ENCODE measurements around the gene CARNS1. TPM values are rescaled to one million over a fixed set of nuclear protein-coding genes. Genes with fewer than 3 reads are reported as not detected.

The CARNS1 gene
- total and polyA plus RNA-seq, 2 donors (not counting 1 experiment from before 2014, with no cell fraction given) = 0.05 to 0.17 TPM

GRCh38 chr11:67449116-67449844 is 33.8 kb downstream of the CARNS1 start:
- no peaks in the 10 kb centered on the region for H3K79me2 ChIP-seq (ENCODE audit: control insufficient read depth, insufficient read depth, low read length)
- no peak for TF ChIP-seq EZH2 (IDR thresholded peaks at IDR 0.05; ENCODE audit: low read length, missing control alignments)
- no peak for TF ChIP-seq CTCF (conservative IDR thresholded peaks at IDR 0.05 in 1 of 2, IDR thresholded peaks at IDR 0.05 in 1 of 2; ENCODE audit: low read depth in 1 of 2, low read length in 2 of 2)
- H3K27ac ChIP-seq (ENCODE audit: insufficient read depth, low read length) = no peak overlapping the region
- no peaks in the 10 kb centered on the region for H3K27me3 ChIP-seq (ENCODE audit: control insufficient read depth, insufficient read depth, low read length)
- H3K4me2 ChIP-seq (ENCODE audit: extremely low read depth, insufficient read depth, low read length) = no peak overlapping the region
- no peaks in the 10 kb centered on the region for H3K4me1 ChIP-seq (ENCODE audit: control insufficient read depth, extremely low read depth, insufficient read depth, low read length)
- no peaks in the 10 kb centered on the region for H3K36me3 ChIP-seq (ENCODE audit: control insufficient read depth, insufficient read depth, low read length)
- no peaks in the 10 kb centered on the region for H4K20me1 ChIP-seq (ENCODE audit: control insufficient read depth, extremely low read depth, insufficient read depth, low read length)
- H3K9me3 ChIP-seq (ENCODE audit: control insufficient read depth, insufficient read depth, low read depth, low read length) = no peaks in the 10 kb centered on the region
- H3K9ac ChIP-seq (ENCODE audit: insufficient read depth, low read length) = no peak overlapping the region
- H3K4me3 ChIP-seq (replicated peaks in 1 of 4; ENCODE audit: control extremely low read depth in 1 of 4, insufficient read depth in 1 of 4, low read depth in 3 of 4, low read length in 4 of 4) = no peak overlapping the region
- DNase-seq (ENCODE audit: low read depth in 2 of 2) = no peak
- H2AFZ ChIP-seq (ENCODE audit: low read length) = no peak overlapping the region

- no peaks in the 10 kb centered on the region for H3K36me3 ChIP-seq (ENCODE audit: control insufficient read depth, insufficient read depth, low read length)
- H2AFZ ChIP-seq (ENCODE audit: low read length) = no peak overlapping the region
- no peak overlapping the region for H3K4me2 ChIP-seq (ENCODE audit: extremely low read depth, insufficient read depth, low read length)
- DNase-seq (ENCODE audit: low read depth in 2 of 2) = no peak
- H3K27me3 ChIP-seq (ENCODE audit: control insufficient read depth, insufficient read depth, low read length) = peaks cover 2% of the 10 kb centered on the region
- H3K4me3 ChIP-seq (replicated peaks in 1 of 4; ENCODE audit: control extremely low read depth in 1 of 4, insufficient read depth in 1 of 4, low read depth in 3 of 4, low read length in 4 of 4) = no peak overlapping the region
- TF ChIP-seq CTCF (conservative IDR thresholded peaks at IDR 0.05 in 1 of 2, IDR thresholded peaks at IDR 0.05 in 1 of 2; ENCODE audit: low read depth in 1 of 2, low read length in 2 of 2) (no peak), EZH2 (IDR thresholded peaks at IDR 0.05; ENCODE audit: low read length, missing control alignments) (no peak)
- no peak overlapping the region for H3K27ac ChIP-seq (ENCODE audit: insufficient read depth, low read length)
- H3K79me2 ChIP-seq (ENCODE audit: control insufficient read depth, insufficient read depth, low read length) = no peaks in the 10 kb centered on the region
- H3K9me3 ChIP-seq (ENCODE audit: control insufficient read depth, insufficient read depth, low read depth, low read length) = no peaks in the 10 kb centered on the region
- H3K9ac ChIP-seq (ENCODE audit: insufficient read depth, low read length) = no peak overlapping the region
- H4K20me1 ChIP-seq (ENCODE audit: control insufficient read depth, extremely low read depth, insufficient read depth, low read length) = no peaks in the 10 kb centered on the region
- H3K4me1 ChIP-seq (ENCODE audit: control insufficient read depth, extremely low read depth, insufficient read depth, low read length) = no peaks in the 10 kb centered on the region
Observed at GRCh38 chr11:67450796-67451657, 35.5 kb downstream of the CARNS1 start.

- H3K27me3 ChIP-seq (ENCODE audit: control insufficient read depth, insufficient read depth, low read length) = peaks cover 3% of the 10 kb centered on the region
- no peak overlapping the region for H3K27ac ChIP-seq (ENCODE audit: insufficient read depth, low read length)
- no peaks in the 10 kb centered on the region for H4K20me1 ChIP-seq (ENCODE audit: control insufficient read depth, extremely low read depth, insufficient read depth, low read length)
- H3K4me2 ChIP-seq (ENCODE audit: extremely low read depth, insufficient read depth, low read length) = no peak overlapping the region
- H3K4me1 ChIP-seq (ENCODE audit: control insufficient read depth, extremely low read depth, insufficient read depth, low read length) = no peaks in the 10 kb centered on the region
- no peak for DNase-seq (ENCODE audit: low read depth in 2 of 2)
- H2AFZ ChIP-seq (ENCODE audit: low read length) = no peak overlapping the region
- no peaks in the 10 kb centered on the region for H3K36me3 ChIP-seq (ENCODE audit: control insufficient read depth, insufficient read depth, low read length)
- H3K4me3 ChIP-seq (replicated peaks in 1 of 4; ENCODE audit: control extremely low read depth in 1 of 4, insufficient read depth in 1 of 4, low read depth in 3 of 4, low read length in 4 of 4) = no peak overlapping the region
- TF ChIP-seq CTCF (conservative IDR thresholded peaks at IDR 0.05 in 1 of 2, IDR thresholded peaks at IDR 0.05 in 1 of 2; ENCODE audit: low read depth in 1 of 2, low read length in 2 of 2) (no peak), EZH2 (IDR thresholded peaks at IDR 0.05; ENCODE audit: low read length, missing control alignments) (no peak)
- no peak overlapping the region for H3K9ac ChIP-seq (ENCODE audit: insufficient read depth, low read length)
- no peaks in the 10 kb centered on the region for H3K79me2 ChIP-seq (ENCODE audit: control insufficient read depth, insufficient read depth, low read length)
- no peaks in the 10 kb centered on the region for H3K9me3 ChIP-seq (ENCODE audit: control insufficient read depth, insufficient read depth, low read depth, low read length)
Observed at GRCh38 chr11:67451658-67451976, 36.1 kb downstream of the CARNS1 start.

All from fibroblast of lung (primary cell).